Keratinocyte (primary cell): ENCODE measurements around the gene ALOXE3. TPM values are rescaled to one million over a fixed set of nuclear protein-coding genes. Genes with fewer than 3 reads are reported as not detected.

Experiments
- DNase-seq: peaks from one replicate; pipeline ENCODE4 v3.0.0-alpha.2; 2011; ENCODE audit warnings: low read depth, missing footprints, low spot score
- FAIRE-seq: peaks from 2 replicates; lab custom pipeline; 2011; peaks lifted over from hg19 to GRCh38; lab: Jason Lieb, UNC
- H2AFZ ChIP-seq: 2 replicates; pipeline ENCODE4 v1.6.0; 2012; ENCODE audit warnings: low read length, control low read depth, inconsistent platforms; ENCODE audit not compliant: control insufficient read depth
- H3K27ac ChIP-seq: 2 replicates; pipeline ENCODE4 v1.5.1; 2011; ENCODE audit warnings: low read length; ENCODE audit not compliant: control insufficient read depth, insufficient read depth
- H3K27me3 ChIP-seq: 3 replicates; pipeline ENCODE4 v1.6.0; 2011; ENCODE audit warnings: low read length; ENCODE audit not compliant: control insufficient read depth, insufficient read depth; ENCODE audit errors: extremely low read depth
- H3K36me3 ChIP-seq, 2 experiments: 2 replicates in 1 of 2; 3 replicates in 1 of 2; pipeline ENCODE4 v1.5.1; 2011; ENCODE audit warnings: low read length in 2 of 2, mild to moderate bottlenecking in 1 of 2; ENCODE audit not compliant: control insufficient read depth in 2 of 2, insufficient read depth in 2 of 2; ENCODE audit errors: extremely low read depth in 1 of 2
- H3K4me1 ChIP-seq: 3 replicates; pipeline ENCODE4 v1.5.1; 2011; ENCODE audit warnings: low read length; ENCODE audit not compliant: control insufficient read depth, insufficient read depth; ENCODE audit errors: extremely low read depth
- H3K4me2 ChIP-seq: 3 replicates; pipeline ENCODE4 v1.6.0; 2011; ENCODE audit warnings: low read depth, low read length; ENCODE audit not compliant: control insufficient read depth, insufficient read depth; ENCODE audit errors: extremely low read depth
- H3K4me3 ChIP-seq, 3 experiments: fragments of 200-600 bp in 1 of 3; sonication (generic) in 1 of 3; 2 replicates in 2 of 3; 3 replicates in 1 of 3; pipeline ENCODE4 v1.5.1; 2011 to 2016; ENCODE audit warnings: low read length in 3 of 3, mild to moderate bottlenecking in 3 of 3, control low read depth in 2 of 3, inconsistent platforms in 1 of 3, low read depth in 1 of 3, mixed read lengths in 1 of 3, mixed run types in 1 of 3, moderate library complexity in 1 of 3; ENCODE audit not compliant: control insufficient read depth in 2 of 3, insufficient read depth in 2 of 3; ENCODE audit errors: extremely low read depth in 1 of 3
- H3K79me2 ChIP-seq: 2 replicates; pipeline ENCODE4 v1.6.0; 2012; ENCODE audit warnings: low read length; ENCODE audit not compliant: control insufficient read depth, insufficient read depth
- H3K9ac ChIP-seq: 3 replicates; pipeline ENCODE4 v1.6.0; 2011; ENCODE audit warnings: low read length; ENCODE audit not compliant: control insufficient read depth, insufficient read depth; ENCODE audit errors: extremely low read depth
- H3K9me1 ChIP-seq: 3 replicates; pipeline ENCODE4 v1.6.0; 2011; ENCODE audit warnings: low read length; ENCODE audit not compliant: control insufficient read depth, insufficient read depth; ENCODE audit errors: extremely low read depth
- H3K9me3 ChIP-seq: 2 replicates; pipeline ENCODE4 v1.5.1; 2012; ENCODE audit warnings: low read depth, low read length; ENCODE audit not compliant: control insufficient read depth
- H4K20me1 ChIP-seq: 3 replicates; pipeline ENCODE4 v1.6.0; 2011; ENCODE audit warnings: low read length; ENCODE audit not compliant: control insufficient read depth, insufficient read depth; ENCODE audit errors: extremely low read depth
- EZH2 ChIP-seq: IDR thresholded peaks from one replicate; pipeline ENCODE4 v1.6.1; 2012; ENCODE audit warnings: inconsistent platforms, mild to moderate bottlenecking, low read length, moderate library complexity
- dilution Hi-C: fragments of 300-500 bp; cut with MboI; formaldehyde crosslinking; loops from one replicate; pipeline ENCODE4 v1.7.0; 2020; ENCODE audit warnings: low sequenced_read_pairs; ENCODE audit not compliant: extremely low pct_ligation_motif_present
- polyA plus RNA-seq, 5 experiments: library from polyadenylated mRNA; depleted of rRNA in 3 of 5; stranded (reverse) in 3 of 5; stranded (forward) in 1 of 5; unstranded in 1 of 5; fragments of >200 nt; gene quantifications; 1 replicate in 1 of 5; 2 replicates in 3 of 5; 3 replicates in 1 of 5; pipeline versions ENCODE4 v1.2.1 to v1.2.3, GENCODE V29; 2011 to 2012; ENCODE audit warnings: missing spikeins in 2 of 5, low read depth in 1 of 5, low replicate concordance in 1 of 5
- TF ChIP-seq, protein P1 (sequence below), 3 experiments: IDR thresholded peaks in 1 of 3; conservative IDR thresholded peaks in 1 of 3; optimal IDR thresholded peaks in 1 of 3; 2 replicates in 2 of 3; 3 replicates in 1 of 3; pipeline versions ENCODE3 to v1.5.1; 2011; ENCODE audit warnings: low read length in 3 of 3, mild to moderate bottlenecking in 3 of 3, moderate library complexity in 2 of 3, control low read depth in 1 of 3, inconsistent platforms in 1 of 3; ENCODE audit not compliant: insufficient read depth in 2 of 3; ENCODE audit errors: extremely low read depth in 1 of 3

The ALOXE3 gene
- polyA plus RNA-seq, 1 donor (not counting 4 experiments of a cell fraction or from before 2014, with no cell fraction given), result 2.7 TPM

DNA sequence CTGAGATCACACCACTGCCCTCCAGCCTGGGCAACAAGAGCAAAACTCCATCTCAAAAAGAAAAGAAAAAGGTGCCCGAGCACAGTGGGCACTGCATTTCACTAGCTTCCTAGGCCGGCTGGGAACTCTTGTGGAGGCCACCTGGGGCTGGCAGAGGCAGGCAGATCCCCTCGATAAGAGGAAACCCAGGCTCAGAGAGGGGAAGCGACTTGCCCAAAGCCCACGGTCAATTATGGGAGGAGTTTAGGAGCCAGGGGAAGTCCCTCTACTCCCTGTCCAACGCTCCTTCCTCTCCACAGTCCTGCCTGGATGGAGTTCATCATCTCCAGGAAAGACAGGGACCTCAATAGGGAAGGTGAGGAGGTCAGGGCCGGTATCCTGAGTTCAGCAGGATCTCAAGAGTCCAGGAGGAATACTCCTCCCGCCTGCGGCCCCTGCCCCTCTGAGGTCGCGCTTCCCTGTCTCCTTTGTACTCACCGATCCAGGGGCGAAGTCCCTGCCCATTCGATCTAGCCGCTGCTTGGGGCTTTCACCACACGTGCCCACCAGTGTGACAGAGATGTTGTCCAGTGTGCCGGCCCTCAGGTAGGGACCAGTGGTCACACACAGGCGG lies 841 bp downstream of the ALOXE3 start:
- peak overlapping the region; percentile 90 for H2AFZ ChIP-seq
- peaks cover 2% of the 10 kb centered on the region for H4K20me1 ChIP-seq
- no peaks in the 10 kb centered on the region for H3K36me3 ChIP-seq
- no peaks in the 10 kb centered on the region for H3K27me3 ChIP-seq
- FAIRE-seq, result peak; percentile 59
- H3K9me3 ChIP-seq, result no peaks in the 10 kb centered on the region
- DNase-seq, result no peak
- H3K79me2 ChIP-seq, result no peaks in the 10 kb centered on the region
- H3K4me1 ChIP-seq, result peaks cover 21% of the 10 kb centered on the region
- H3K4me3 ChIP-seq, result peak overlapping the region; percentile 39 to 84 (median 76)
- H3K4me2 ChIP-seq, result peak overlapping the region; percentile 98
- no peaks in the 10 kb centered on the region for H3K9me1 ChIP-seq
- dilution Hi-C loops, result no loop called here
- H3K9ac ChIP-seq, result peak overlapping the region; percentile 96
- H3K27ac ChIP-seq, result peak overlapping the region; percentile 99
- no peak for TF ChIP-seq EZH2
- TF ChIP-seq, protein P1, sequence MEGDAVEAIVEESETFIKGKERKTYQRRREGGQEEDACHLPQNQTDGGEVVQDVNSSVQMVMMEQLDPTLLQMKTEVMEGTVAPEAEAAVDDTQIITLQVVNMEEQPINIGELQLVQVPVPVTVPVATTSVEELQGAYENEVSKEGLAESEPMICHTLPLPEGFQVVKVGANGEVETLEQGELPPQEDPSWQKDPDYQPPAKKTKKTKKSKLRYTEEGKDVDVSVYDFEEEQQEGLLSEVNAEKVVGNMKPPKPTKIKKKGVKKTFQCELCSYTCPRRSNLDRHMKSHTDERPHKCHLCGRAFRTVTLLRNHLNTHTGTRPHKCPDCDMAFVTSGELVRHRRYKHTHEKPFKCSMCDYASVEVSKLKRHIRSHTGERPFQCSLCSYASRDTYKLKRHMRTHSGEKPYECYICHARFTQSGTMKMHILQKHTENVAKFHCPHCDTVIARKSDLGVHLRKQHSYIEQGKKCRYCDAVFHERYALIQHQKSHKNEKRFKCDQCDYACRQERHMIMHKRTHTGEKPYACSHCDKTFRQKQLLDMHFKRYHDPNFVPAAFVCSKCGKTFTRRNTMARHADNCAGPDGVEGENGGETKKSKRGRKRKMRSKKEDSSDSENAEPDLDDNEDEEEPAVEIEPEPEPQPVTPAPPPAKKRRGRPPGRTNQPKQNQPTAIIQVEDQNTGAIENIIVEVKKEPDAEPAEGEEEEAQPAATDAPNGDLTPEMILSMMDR (optimal IDR thresholded peaks at IDR 0.05 in 1 of 3, IDR thresholded peaks at IDR 0.05 in 1 of 3, conservative IDR thresholded peaks at IDR 0.05 in 1 of 3; ENCODE audit: extremely low read depth in 1 of 3, insufficient read depth in 2 of 3, low read length in 3 of 3), result no peak

DNA sequence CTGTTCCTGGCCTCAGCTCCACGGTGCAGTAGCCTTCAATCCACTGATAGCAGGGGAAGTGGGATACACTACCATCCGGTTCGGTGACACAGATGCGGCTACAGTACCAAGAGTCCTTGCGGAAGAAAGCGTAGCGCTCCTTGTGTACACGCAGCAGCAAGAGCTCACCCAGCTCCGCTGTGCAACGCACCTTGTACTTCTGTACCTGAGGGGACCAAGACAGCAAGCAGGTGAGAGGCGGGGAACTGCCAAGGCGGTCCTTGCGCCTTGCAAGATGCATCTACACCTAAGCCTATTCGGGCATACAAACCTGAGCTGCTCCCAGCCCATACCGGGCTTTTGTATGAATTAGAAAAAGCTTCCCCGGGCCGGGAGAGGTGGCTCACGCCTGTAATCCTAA lies 1.5 kb downstream of the ALOXE3 start:
- Histone ChIP-seq H3K4me2 (no peak overlapping the region), H3K79me2 (no peaks in the 10 kb centered on the region), H3K27me3 (no peaks in the 10 kb centered on the region), H3K36me3 (no peaks in the 10 kb centered on the region), H3K4me3 (no peak overlapping the region), H3K9me1 (no peaks in the 10 kb centered on the region), H2AFZ (no peak overlapping the region), H3K9me3 (no peaks in the 10 kb centered on the region), H3K27ac (no peak overlapping the region), H4K20me1 (peaks cover 2% of the 10 kb centered on the region), H3K9ac (no peak overlapping the region), H3K4me1 (peaks cover 21% of the 10 kb centered on the region)
- TF ChIP-seq EZH2, result no peak
- TF ChIP-seq, protein P1 (optimal IDR thresholded peaks at IDR 0.05 in 1 of 3, IDR thresholded peaks at IDR 0.05 in 1 of 3, conservative IDR thresholded peaks at IDR 0.05 in 1 of 3; ENCODE audit: extremely low read depth in 1 of 3, insufficient read depth in 2 of 3, low read length in 3 of 3), result no peak
- no peak for FAIRE-seq
- DNase-seq, result no peak
- dilution Hi-C loops, result no loop called here
